ENCODE results near the gene HIGD2A.

HIGD2A gene

GRCh38 chr5:176396330-176396729 is 7.8 kb downstream of the HIGD2A start:
- no peak for TF ChIP-seq CTCF (IDR thresholded peaks at IDR 0.05)
- TF ChIP-seq ZFX (IDR thresholded peaks at IDR 0.05; ENCODE audit: borderline replicate concordance): no peak
- no peak overlapping the region for H3K27ac ChIP-seq

GRCh38 chr5:176397736-176398420 is 9.3 kb downstream of the HIGD2A start:
- TF ChIP-seq CTCF (IDR thresholded peaks at IDR 0.05) (no peak), ZFX (IDR thresholded peaks at IDR 0.05; ENCODE audit: borderline replicate concordance) (no peak)

GRCh38 chr5:176400382-176401156 is 12.0 kb downstream of the HIGD2A start:
- no peak overlapping the region for H3K27ac ChIP-seq
- no peak for TF ChIP-seq CTCF (IDR thresholded peaks at IDR 0.05)
- no peak for TF ChIP-seq ZFX (IDR thresholded peaks at IDR 0.05; ENCODE audit: borderline replicate concordance)

More at GRCh38 chr5:176397736-176398420, 9.3 kb downstream of the HIGD2A start:
- no peak overlapping the region for H3K27ac ChIP-seq

GRCh38 chr5:176401281-176402205 is 13.0 kb downstream of the HIGD2A start:
- H3K27ac ChIP-seq: no peak overlapping the region
- no peak for TF ChIP-seq ZFX (IDR thresholded peaks at IDR 0.05; ENCODE audit: borderline replicate concordance)
- no peak for TF ChIP-seq CTCF (IDR thresholded peaks at IDR 0.05)

- TF ChIP-seq CTCF (IDR thresholded peaks at IDR 0.05) (no peak), ZFX (IDR thresholded peaks at IDR 0.05; ENCODE audit: borderline replicate concordance) (no peak)
- H3K27ac ChIP-seq: no peak overlapping the region
Measured at GRCh38 chr5:176405656-176406435, 17.3 kb downstream of the HIGD2A start.

GRCh38 chr5:176406436-176407052 is 18.0 kb downstream of the HIGD2A start:
- TF ChIP-seq CTCF (IDR thresholded peaks at IDR 0.05) (no peak), ZFX (IDR thresholded peaks at IDR 0.05; ENCODE audit: borderline replicate concordance) (no peak)
- no peak overlapping the region for H3K27ac ChIP-seq
